ENCODE data around the gene RYR1. TPM values are rescaled to one million over a fixed set of nuclear protein-coding genes. Genes with fewer than 3 reads are reported as not detected.

The RYR1 gene
- total RNA-seq, 1 donor from 2014 or later, result 1.3 TPM

GRCh38 chr19:38583219-38583984 lies 149.9 kb downstream of the RYR1 start:
- no peak overlapping the region for H3K4me3 Mint-ChIP-seq (ENCODE audit: unreplicated experiment)
- no peaks in the 10 kb centered on the region for H3K4me1 Mint-ChIP-seq (ENCODE audit: unreplicated experiment)
- peaks cover 7% of the 10 kb centered on the region for H3K36me3 Mint-ChIP-seq (ENCODE audit: low read depth, unreplicated experiment)
- no peak for DNase-seq (ENCODE audit: low spot score)
- H3K27me3 Mint-ChIP-seq (ENCODE audit: unreplicated experiment), result peaks cover 3% of the 10 kb centered on the region
- peak overlapping the region; percentile 45 for H3K27ac Mint-ChIP-seq (ENCODE audit: unreplicated experiment)
- no peak for TF ChIP-seq CTCF (IDR thresholded peaks at IDR 0.05; ENCODE audit: unreplicated experiment)
- no peaks in the 10 kb centered on the region for H3K9me3 Mint-ChIP-seq (ENCODE audit: unreplicated experiment)

GRCh38 chr19:38583985-38584305 lies 150.5 kb downstream of the RYR1 start:
- Mint-ChIP-seq H3K9me3 (ENCODE audit: unreplicated experiment) (no peaks in the 10 kb centered on the region), H3K27ac (ENCODE audit: unreplicated experiment) (peak overlapping the region; percentile 45), H3K4me1 (ENCODE audit: unreplicated experiment) (no peaks in the 10 kb centered on the region), H3K27me3 (ENCODE audit: unreplicated experiment) (peaks cover 3% of the 10 kb centered on the region), H3K4me3 (ENCODE audit: unreplicated experiment) (no peak overlapping the region), H3K36me3 (ENCODE audit: low read depth, unreplicated experiment) (peaks cover 7% of the 10 kb centered on the region)
- no peak for DNase-seq (ENCODE audit: low spot score)
- TF ChIP-seq CTCF (IDR thresholded peaks at IDR 0.05; ENCODE audit: unreplicated experiment), result no peak

GRCh38 chr19:38587562-38587961 lies 154.1 kb downstream of the RYR1 start:
- H3K27ac Mint-ChIP-seq (ENCODE audit: unreplicated experiment), result no peak overlapping the region
- H3K36me3 Mint-ChIP-seq (ENCODE audit: low read depth, unreplicated experiment), result peaks cover 7% of the 10 kb centered on the region
- no peak for TF ChIP-seq CTCF (IDR thresholded peaks at IDR 0.05; ENCODE audit: unreplicated experiment)
- H3K9me3 Mint-ChIP-seq (ENCODE audit: unreplicated experiment), result no peaks in the 10 kb centered on the region
- no peak for DNase-seq (ENCODE audit: low spot score)
- H3K4me1 Mint-ChIP-seq (ENCODE audit: unreplicated experiment), result no peaks in the 10 kb centered on the region
- H3K4me3 Mint-ChIP-seq (ENCODE audit: unreplicated experiment), result no peak overlapping the region
- H3K27me3 Mint-ChIP-seq (ENCODE audit: unreplicated experiment), result peaks cover 3% of the 10 kb centered on the region

- Mint-ChIP-seq H3K4me1 (ENCODE audit: unreplicated experiment) (no peaks in the 10 kb centered on the region), H3K27ac (ENCODE audit: unreplicated experiment) (no peak overlapping the region), H3K36me3 (ENCODE audit: low read depth, unreplicated experiment) (peaks cover 7% of the 10 kb centered on the region), H3K4me3 (ENCODE audit: unreplicated experiment) (no peak overlapping the region), H3K27me3 (ENCODE audit: unreplicated experiment) (peaks cover 3% of the 10 kb centered on the region), H3K9me3 (ENCODE audit: unreplicated experiment) (no peaks in the 10 kb centered on the region)
- no peak for TF ChIP-seq CTCF (IDR thresholded peaks at IDR 0.05; ENCODE audit: unreplicated experiment)
- DNase-seq (ENCODE audit: low spot score), result no peak
Observed at GRCh38 chr19:38588041-38588440, 154.6 kb downstream of the RYR1 start.

- no peaks in the 10 kb centered on the region for H3K9me3 Mint-ChIP-seq (ENCODE audit: unreplicated experiment)
- DNase-seq (ENCODE audit: low spot score), result no peak
Observed at GRCh38 chr19:38592940-38593339, 159.4 kb downstream of the RYR1 start.

More at GRCh38 chr19:38592940-38593339, 159.4 kb downstream of the RYR1 start:
- Mint-ChIP-seq H3K27ac (ENCODE audit: unreplicated experiment) (no peak overlapping the region), H3K4me1 (ENCODE audit: unreplicated experiment) (peaks cover 9% of the 10 kb centered on the region), H3K36me3 (ENCODE audit: low read depth, unreplicated experiment) (peaks cover 3% of the 10 kb centered on the region), H3K27me3 (ENCODE audit: unreplicated experiment) (peaks cover 7% of the 10 kb centered on the region), H3K4me3 (ENCODE audit: unreplicated experiment) (no peak overlapping the region)
- TF ChIP-seq CTCF (IDR thresholded peaks at IDR 0.05; ENCODE audit: unreplicated experiment), result peak; percentile 12
